Uterus (tissue), 2 donors: ENCODE results near the gene TMC3.

Experiments
- CTCF ChIP-seq, 4 experiments: fragments of 200-600 bp in 2 of 4; fragments of 450-650 bp in 2 of 4; sonication (generic) in 2 of 4; IDR thresholded peaks; one replicate each; pipeline ENCODE4 v1.5.1; 2016 to 2019; ENCODE audit warnings: antibody characterized with exemption in 4 of 4, mild to moderate bottlenecking in 2 of 4, moderate library complexity in 1 of 4
- POLR2A ChIP-seq, 2 donors: fragments of 450-650 bp; IDR thresholded peaks; one replicate each; pipeline ENCODE4 v1.6.1; 2016; ENCODE audit warnings: antibody characterized with exemption in 2 of 2, mild to moderate bottlenecking in 1 of 2, moderate library complexity in 1 of 2

GRCh38 chr15:81356252-81356651 is 17.8 kb downstream of the TMC3 start:
- TF ChIP-seq CTCF (IDR thresholded peaks at IDR 0.05), result no peak
- no peak for TF ChIP-seq POLR2A (IDR thresholded peaks at IDR 0.05)
